GM19463 (cell line): Measurements from ENCODE around the gene ARRDC5.
A peak's percentile ranks its signal among the peaks of the same experiment; 100 is the strongest.
"Not testable (repeated sequence)": the region's sequence is repeated elsewhere in the genome, so short reads cannot be mapped to it uniquely, and the experiment has no call there.

Experiments used
- ATAC-seq: cut with Tn5 transposase; IDR thresholded peaks from one replicate; pipeline ENCODE4 v1.9.1; 2021; ENCODE audit warnings: mild to moderate bottlenecking, moderate library complexity; ENCODE audit not compliant: unreplicated experiment

Gene ARRDC5

GRCh38 chr19:4871711-4872110 lies 31.0 kb downstream of the ARRDC5 start:
- no peak for ATAC-seq

GRCh38 chr19:4870025-4870700 lies 32.5 kb downstream of the ARRDC5 start:
- ATAC-seq = no peak

- ATAC-seq = no peak
These were observed 34.3 kb downstream of the ARRDC5 start for GRCh38 chr19:4868286-4868834.

- ATAC-seq = peak; percentile 82
These were observed 35.0 kb downstream of the ARRDC5 start, which contains the start of gene PLIN3 for GRCh38 chr19:4867534-4868285. TSS of gene PLIN3 (minus strand) at chr19:4867667. CDS start at chr19:4861394, 6,273 bp downstream.

GRCh38 chr19:4866595-4867424 lies 35.9 kb downstream of the ARRDC5 start:
- no peak for ATAC-seq

- no peak for ATAC-seq
These were observed 41.5 kb downstream of the ARRDC5 start for GRCh38 chr19:4861147-4861546.

GRCh38 chr19:4859697-4860096 lies 43.0 kb downstream of the ARRDC5 start:
- ATAC-seq = no peak

GRCh38 chr19:4856468-4856867 lies 46.2 kb downstream of the ARRDC5 start:
- not testable (repeated sequence) for ATAC-seq

- not testable (repeated sequence) for ATAC-seq
These were observed 49.2 kb downstream of the ARRDC5 start for GRCh38 chr19:4853506-4853905.

GRCh38 chr19:4852484-4852883 lies 50.2 kb downstream of the ARRDC5 start:
- no peak for ATAC-seq

- ATAC-seq = no peak
These were observed 51.0 kb downstream of the ARRDC5 start for GRCh38 chr19:4851551-4852290.

GRCh38 chr19:4849019-4849418 lies 53.7 kb downstream of the ARRDC5 start:
- no peak for ATAC-seq

- no peak for ATAC-seq
These were observed 55.3 kb downstream of the ARRDC5 start for GRCh38 chr19:4847190-4847973.

GRCh38 chr19:4845975-4846374 lies 56.7 kb downstream of the ARRDC5 start:
- ATAC-seq = not testable (repeated sequence)

- no peak for ATAC-seq
These were observed 58.1 kb downstream of the ARRDC5 start for GRCh38 chr19:4844348-4845179.

- ATAC-seq = no peak
These were observed 59.1 kb downstream of the ARRDC5 start for GRCh38 chr19:4843647-4843965.
